Prostate gland (tissue), 2 donors: ENCODE measurements around the gene MTOR. TPM values are rescaled to one million over a fixed set of nuclear protein-coding genes. Genes with fewer than 3 reads are reported as not detected.

Experiments used
- DNase-seq: peaks from one replicate; pipeline ENCODE4 v3.0.0-alpha.2; 2019; ENCODE audit warnings: low spot score
- H3K27ac ChIP-seq, 2 donors: fragments of 200-600 bp; sonication (generic); 2 replicates each; pipeline ENCODE4 v1.5.1; 2017 to 2019
- H3K27me3 ChIP-seq: fragments of 200-600 bp; sonication (generic); replicated peaks from 2 replicates; pipeline ENCODE4 v1.5.1; 2019; ENCODE audit not compliant: insufficient read depth
- H3K36me3 ChIP-seq, 2 donors: fragments of 200-600 bp; sonication (generic); 1 replicate in 1 of 2; 2 replicates in 1 of 2; pipeline versions ENCODE4 v1.5.1 to v1.8.1; 2017 to 2019
- H3K4me1 ChIP-seq: fragments of 200-600 bp; sonication (generic); replicated peaks from 2 replicates; pipeline ENCODE4 v1.5.1; 2019
- H3K4me3 ChIP-seq, 2 donors: fragments of 200-600 bp; sonication (generic); 2 replicates each; pipeline ENCODE4 v1.5.1; 2017 to 2019
- H3K9me3 ChIP-seq: fragments of 200-600 bp; sonication (generic); 2 replicates; pipeline ENCODE4 v1.5.1; 2017
- CTCF ChIP-seq, 4 experiments: fragments of 200-600 bp in 2 of 4; fragments of 450-650 bp in 2 of 4; sonication (generic) in 2 of 4; IDR thresholded peaks; 1 replicate in 3 of 4; 2 replicates in 1 of 4; pipeline ENCODE4 v1.5.1; 2016 to 2019; ENCODE audit warnings: antibody characterized with exemption in 4 of 4, mild to moderate bottlenecking in 2 of 4, moderate library complexity in 2 of 4
- POLR2A ChIP-seq: fragments of 450-650 bp; IDR thresholded peaks from one replicate; pipeline ENCODE4 v1.6.1; 2016; ENCODE audit warnings: antibody characterized with exemption, mild to moderate bottlenecking
- POLR2AphosphoS5 ChIP-seq: sonication (generic); formaldehyde crosslinking; IDR thresholded peaks from one replicate; pipeline ENCODE4 v1.6.1; 2017; ENCODE audit warnings: antibody characterized with exemption
- WGBS: methylation state at CpG from one replicate; pipeline ENCODE4 v1.1.5; 2018; 5-methylcytosine and 5-hydroxymethylcytosine counted together
- intact Hi-C: fragments of 100-400 bp; cut with DNase I; formaldehyde crosslinking; loops from one replicate; pipeline ENCODE4 v1.14.2; 2022
- total RNA-seq, 2 donors: library from RNA; depleted of rRNA; stranded (reverse); fragments of >200 nt; gene quantifications; one replicate each; pipeline ENCODE4 v1.1.0, GENCODE V29; 2016

MTOR gene
- total RNA-seq, 2 donors from 2014 or later = 34.7 to 56.1 TPM

GRCh38 chr1:11188381-11188780 is 74.0 kb downstream of the MTOR start:
- no peak for DNase-seq
- H3K4me1 ChIP-seq = no peaks in the 10 kb centered on the region
- H3K36me3 ChIP-seq = peaks cover 0 to 2% of the 10 kb centered on the region in 2 donors

GRCh38 chr1:11187931-11188330 is 74.4 kb downstream of the MTOR start:
- Histone ChIP-seq H3K4me1 (no peaks in the 10 kb centered on the region), H3K36me3 (peaks cover 0 to 2% of the 10 kb centered on the region in 2 donors), H3K4me3 (no peak overlapping the region), H3K27ac (no peak overlapping the region), H3K27me3 (no peaks in the 10 kb centered on the region), H3K9me3 (no peaks in the 10 kb centered on the region)
- no peak for TF ChIP-seq POLR2A
- no peak for TF ChIP-seq CTCF (IDR thresholded peaks at IDR 0.05)
- no peak for TF ChIP-seq POLR2AphosphoS5
- WGBS = 82% methylated on average over 2 of the region's 2 CpGs
- no peak for DNase-seq
- intact Hi-C loops = no loop called here

More at GRCh38 chr1:11188381-11188780, 74.0 kb downstream of the MTOR start:
- H3K9me3 ChIP-seq = no peaks in the 10 kb centered on the region
- no peak for TF ChIP-seq POLR2AphosphoS5
- TF ChIP-seq CTCF (IDR thresholded peaks at IDR 0.05) = no peak
- TF ChIP-seq POLR2A = no peak
- no peak overlapping the region for H3K4me3 ChIP-seq
- no peak overlapping the region for H3K27ac ChIP-seq
- WGBS = 75% methylated on average over 1 of the region's 1 CpG
- intact Hi-C loops = no loop called here
- H3K27me3 ChIP-seq = no peaks in the 10 kb centered on the region

- H3K9me3 ChIP-seq = no peaks in the 10 kb centered on the region
- intact Hi-C loops = no loop called here
- no peak overlapping the region for H3K4me3 ChIP-seq
- TF ChIP-seq POLR2AphosphoS5 = no peak
- no peak for TF ChIP-seq POLR2A
- TF ChIP-seq CTCF (IDR thresholded peaks at IDR 0.05) = no peak
- H3K4me1 ChIP-seq = no peaks in the 10 kb centered on the region
- H3K27ac ChIP-seq = no peak overlapping the region
- WGBS = 93% methylated on average over 2 of the region's 2 CpGs
- H3K36me3 ChIP-seq = peaks cover 0 to 2% of the 10 kb centered on the region in 2 donors
- DNase-seq = no peak
- H3K27me3 ChIP-seq = no peaks in the 10 kb centered on the region
Observed at GRCh38 chr1:11187494-11187893, 74.9 kb downstream of the MTOR start.

GRCh38 chr1:11187000-11187399 is 75.4 kb downstream of the MTOR start:
- Histone ChIP-seq H3K4me1 (no peaks in the 10 kb centered on the region), H3K9me3 (no peaks in the 10 kb centered on the region), H3K36me3 (peaks cover 0 to 2% of the 10 kb centered on the region in 2 donors), H3K4me3 (no peak overlapping the region), H3K27ac (no peak overlapping the region), H3K27me3 (no peaks in the 10 kb centered on the region)
- intact Hi-C loops = no loop called here
- no peak for DNase-seq
- 86% methylated on average over 3 of the region's 3 CpGs for WGBS
- no peak for TF ChIP-seq POLR2A
- no peak for TF ChIP-seq CTCF (IDR thresholded peaks at IDR 0.05)
- TF ChIP-seq POLR2AphosphoS5 = no peak

GRCh38 chr1:11184973-11185372 is 77.4 kb downstream of the MTOR start:
- no peak overlapping the region for H3K4me3 ChIP-seq
- H3K36me3 ChIP-seq = no peaks in the 10 kb centered on the region
- DNase-seq = no peak
- H3K27ac ChIP-seq = no peak overlapping the region
- H3K4me1 ChIP-seq = no peaks in the 10 kb centered on the region
- WGBS = 72% methylated on average over 1 of the region's 1 CpG
- H3K27me3 ChIP-seq = no peaks in the 10 kb centered on the region
- H3K9me3 ChIP-seq = no peaks in the 10 kb centered on the region
- no peak for TF ChIP-seq POLR2AphosphoS5
- no peak for TF ChIP-seq POLR2A
- no peak for TF ChIP-seq CTCF (IDR thresholded peaks at IDR 0.05)
- intact Hi-C loops = no loop called here
